Skeletal muscle satellite cell (primary cell): ENCODE measurements around the gene SYNPO2.
"Not testable (repeated sequence)": the region's sequence is repeated elsewhere in the genome, so short reads cannot be mapped to it uniquely, and the experiment has no call there.

Source experiments
- H3K27me3 ChIP-seq: 2 replicates; pipeline ENCODE4 v1.7.0; 2013; ENCODE audit warnings: low read length; ENCODE audit not compliant: control insufficient read depth, insufficient read depth
- H3K36me3 ChIP-seq: 2 replicates; pipeline ENCODE4 v1.7.0; 2013; ENCODE audit warnings: mild to moderate bottlenecking, control low read depth, low read length; ENCODE audit not compliant: insufficient read depth
- H3K4me1 ChIP-seq: 2 replicates; pipeline ENCODE4 v1.7.0; 2013; ENCODE audit warnings: low read length; ENCODE audit not compliant: control insufficient read depth, insufficient read depth
- H3K4me2 ChIP-seq: 2 replicates; pipeline ENCODE4 v1.7.0; 2013; ENCODE audit warnings: mild to moderate bottlenecking, low read length
- H3K4me3 ChIP-seq: 2 replicates; pipeline ENCODE4 v1.7.0; 2013; ENCODE audit warnings: low read length
- H3K9ac ChIP-seq: 2 replicates; pipeline ENCODE4 v1.7.0; 2013; ENCODE audit warnings: mild to moderate bottlenecking, low read depth, low read length, moderate library complexity
- H3K9me3 ChIP-seq: replicated peaks from 2 replicates; pipeline ENCODE4 v1.7.0; 2013; ENCODE audit warnings: mild to moderate bottlenecking, control low read depth, low read length

SYNPO2 gene

GRCh38 chr4:119011607-119011988 lies 122.9 kb downstream of the SYNPO2 start:
- H3K36me3 ChIP-seq: no peaks in the 10 kb centered on the region
- H3K4me1 ChIP-seq: peaks cover 11% of the 10 kb centered on the region
- no peak overlapping the region for H3K4me3 ChIP-seq
- H3K4me2 ChIP-seq: no peak overlapping the region
- no peaks in the 10 kb centered on the region for H3K27me3 ChIP-seq
- no peak overlapping the region for H3K9ac ChIP-seq
- H3K9me3 ChIP-seq: no peaks in the 10 kb centered on the region

GRCh38 chr4:119014658-119015057 lies 126.0 kb downstream of the SYNPO2 start:
- Histone ChIP-seq H3K4me3 (no peak overlapping the region), H3K36me3 (no peaks in the 10 kb centered on the region), H3K4me2 (no peak overlapping the region), H3K9ac (no peak overlapping the region), H3K4me1 (peaks cover 11% of the 10 kb centered on the region), H3K27me3 (no peaks in the 10 kb centered on the region), H3K9me3 (no peaks in the 10 kb centered on the region)

- H3K4me1 ChIP-seq: no peaks in the 10 kb centered on the region
- H3K4me2 ChIP-seq: no peak overlapping the region
- no peaks in the 10 kb centered on the region for H3K27me3 ChIP-seq
- H3K36me3 ChIP-seq: no peaks in the 10 kb centered on the region
- H3K9me3 ChIP-seq: no peaks in the 10 kb centered on the region
- no peak overlapping the region for H3K4me3 ChIP-seq
- H3K9ac ChIP-seq: peak overlapping the region; percentile 14
Measured at GRCh38 chr4:119016636-119017035, 128.0 kb downstream of the SYNPO2 start.

- no peaks in the 10 kb centered on the region for H3K27me3 ChIP-seq
- no peaks in the 10 kb centered on the region for H3K36me3 ChIP-seq
- no peak overlapping the region for H3K4me2 ChIP-seq
- no peak overlapping the region for H3K9ac ChIP-seq
- H3K4me1 ChIP-seq: no peaks in the 10 kb centered on the region
- no peak overlapping the region for H3K4me3 ChIP-seq
- no peaks in the 10 kb centered on the region for H3K9me3 ChIP-seq
Measured at GRCh38 chr4:119017636-119018035, 129.0 kb downstream of the SYNPO2 start.

- no peak overlapping the region for H3K4me2 ChIP-seq
- no peaks in the 10 kb centered on the region for H3K36me3 ChIP-seq
- H3K27me3 ChIP-seq: no peaks in the 10 kb centered on the region
- H3K9me3 ChIP-seq: no peaks in the 10 kb centered on the region
- no peak overlapping the region for H3K4me3 ChIP-seq
- H3K9ac ChIP-seq: no peak overlapping the region
- H3K4me1 ChIP-seq: peaks cover 3% of the 10 kb centered on the region
Measured at GRCh38 chr4:119020158-119020557, 131.5 kb downstream of the SYNPO2 start.

GRCh38 chr4:119022520-119022919 lies 133.9 kb downstream of the SYNPO2 start:
- H3K4me1 ChIP-seq: peaks cover 24% of the 10 kb centered on the region
- not testable (repeated sequence) for H3K36me3 ChIP-seq, H3K9ac ChIP-seq, H3K4me2 ChIP-seq, H3K27me3 ChIP-seq, H3K9me3 ChIP-seq, H3K4me3 ChIP-seq

- Histone ChIP-seq H3K4me3 (no peak overlapping the region), H3K4me2 (no peak overlapping the region), H3K9me3 (no peaks in the 10 kb centered on the region), H3K9ac (no peak overlapping the region), H3K27me3 (no peaks in the 10 kb centered on the region), H3K36me3 (no peaks in the 10 kb centered on the region), H3K4me1 (peaks cover 24% of the 10 kb centered on the region)
Measured at GRCh38 chr4:119024102-119024501, 135.4 kb downstream of the SYNPO2 start.

- Histone ChIP-seq H3K9me3 (no peaks in the 10 kb centered on the region), H3K27me3 (no peaks in the 10 kb centered on the region), H3K4me2 (peak overlapping the region; percentile 82), H3K9ac (peak overlapping the region; percentile 81), H3K36me3 (peaks cover 8% of the 10 kb centered on the region), H3K4me3 (peak overlapping the region; percentile 57), H3K4me1 (peaks cover 24% of the 10 kb centered on the region)
Measured at GRCh38 chr4:119025420-119025819, 136.8 kb downstream of the SYNPO2 start.

GRCh38 chr4:119025916-119026661 lies 137.4 kb downstream of the SYNPO2 start:
- H3K27me3 ChIP-seq: no peaks in the 10 kb centered on the region
- H3K9ac ChIP-seq: peak overlapping the region; percentile 81
- peak overlapping the region; percentile 82 for H3K4me2 ChIP-seq
- H3K36me3 ChIP-seq: peaks cover 14% of the 10 kb centered on the region
- H3K4me1 ChIP-seq: peaks cover 24% of the 10 kb centered on the region
- H3K9me3 ChIP-seq: no peaks in the 10 kb centered on the region
- H3K4me3 ChIP-seq: peak overlapping the region; percentile 72

- H3K4me3 ChIP-seq: peak overlapping the region; percentile 72
Measured at GRCh38 chr4:119026662-119027444, 138.2 kb downstream of the SYNPO2 start.

GRCh38 chr4:119027811-119028210 lies 139.2 kb downstream of the SYNPO2 start:
- Histone ChIP-seq H3K27me3 (no peaks in the 10 kb centered on the region), H3K4me1 (peaks cover 24% of the 10 kb centered on the region), H3K4me3 (peak overlapping the region; percentile 72), H3K9ac (peak overlapping the region; percentile 81), H3K4me2 (peak overlapping the region; percentile 82), H3K36me3 (peaks cover 27% of the 10 kb centered on the region), H3K9me3 (no peaks in the 10 kb centered on the region)

More at GRCh38 chr4:119026662-119027444, 138.2 kb downstream of the SYNPO2 start:
- Histone ChIP-seq H3K36me3 (peaks cover 22% of the 10 kb centered on the region), H3K4me2 (peak overlapping the region; percentile 82), H3K9ac (peak overlapping the region; percentile 81), H3K27me3 (no peaks in the 10 kb centered on the region), H3K4me1 (peaks cover 24% of the 10 kb centered on the region), H3K9me3 (no peaks in the 10 kb centered on the region)
